GM12878 (cell line): ENCODE data around the gene MFN2. TPM values are rescaled to one million over a fixed set of nuclear protein-coding genes. Genes with fewer than 3 reads are reported as not detected.
A peak's percentile ranks its signal among the peaks of the same experiment; 100 is the strongest.

Experiments used
- CBFB ChIP-seq: IDR thresholded peaks from 2 replicates; pipeline ENCODE4 v1.6.1; 2016; ENCODE audit warnings: antibody characterized with exemption, low read depth
- DPF2 ChIP-seq: fragments of 450-650 bp; IDR thresholded peaks from 2 replicates; pipeline ENCODE4 v1.6.1; 2017; ENCODE audit warnings: mild to moderate bottlenecking
- E4F1 ChIP-seq: fragments of 450-650 bp; IDR thresholded peaks from 2 replicates; pipeline ENCODE4 v1.6.1; 2018; ENCODE audit warnings: borderline replicate concordance, mild to moderate bottlenecking; ENCODE audit not compliant: partially characterized antibody
- EGR1 ChIP-seq, 2 experiments: IDR thresholded peaks; 1 replicate in 1 of 2; 2 replicates in 1 of 2; pipeline ENCODE4 v1.6.1; 2011 to 2012; ENCODE audit warnings: low read depth in 2 of 2, low read length in 2 of 2, borderline replicate concordance in 1 of 2, mild to moderate bottlenecking in 1 of 2, moderate library complexity in 1 of 2
- IRF4 ChIP-seq: IDR thresholded peaks from 2 replicates; pipeline ENCODE4 v1.6.1; 2011; ENCODE audit warnings: low read depth, low read length
- JUNB ChIP-seq: IDR thresholded peaks from 2 replicates; pipeline ENCODE4 v1.6.1; 2016; ENCODE audit warnings: antibody characterized with exemption, mild to moderate bottlenecking
- KAT2A ChIP-seq: conservative IDR thresholded peaks from 2 replicates; pipeline ENCODE4 v1.6.1; 2011; ENCODE audit warnings: low read depth, low read length; ENCODE audit not compliant: control insufficient read depth
- MAX ChIP-seq: IDR thresholded peaks from 2 replicates; pipeline ENCODE4 v1.6.1; 2012; ENCODE audit warnings: low read depth, low read length, improper control_type of control experiment
- NBN ChIP-seq: fragments of 450-650 bp; IDR thresholded peaks from 2 replicates; pipeline ENCODE4 v1.6.1; 2016
- NFYB ChIP-seq: IDR thresholded peaks from 2 replicates; pipeline ENCODE4 v1.6.1; 2011; ENCODE audit warnings: low read depth, mild to moderate bottlenecking, low read length, improper control_type of control experiment, moderate library complexity; ENCODE audit not compliant: insufficient read depth
- NKRF ChIP-seq: fragments of 450-650 bp; conservative IDR thresholded peaks from 2 replicates; pipeline ENCODE4 v1.6.1; 2017; ENCODE audit warnings: mild to moderate bottlenecking, moderate library complexity
- NR2C2 ChIP-seq: IDR thresholded peaks from 2 replicates; pipeline ENCODE4 v1.6.1; 2011; ENCODE audit warnings: borderline replicate concordance, low read depth; ENCODE audit not compliant: control insufficient read depth, insufficient read length
- NR2F1 ChIP-seq: fragments of 450-650 bp; conservative IDR thresholded peaks from 2 replicates; pipeline ENCODE4 v1.6.1; 2017; ENCODE audit warnings: mild to moderate bottlenecking
- PAX5 ChIP-seq: IDR thresholded peaks from 2 replicates; pipeline ENCODE4 v1.6.1; 2011; ENCODE audit warnings: low read depth, low read length, borderline replicate concordance
- PBX3 ChIP-seq: IDR thresholded peaks from 2 replicates; pipeline ENCODE4 v1.6.1; 2011; ENCODE audit warnings: mild to moderate bottlenecking, low read depth, low read length, moderate library complexity; ENCODE audit not compliant: insufficient replicate concordance
- RBBP5 ChIP-seq: fragments of 200-600 bp; sonication (generic); conservative IDR thresholded peaks from 2 replicates; pipeline ENCODE4 v1.6.1; 2016
- RELB ChIP-seq: fragments of 450-650 bp; IDR thresholded peaks from 2 replicates; pipeline ENCODE4 v1.6.1; 2017; ENCODE audit warnings: low read depth, mild to moderate bottlenecking, moderate library complexity
- SIN3A ChIP-seq: IDR thresholded peaks from 2 replicates; pipeline ENCODE4 v1.6.1; 2012; ENCODE audit warnings: low read depth, low read length, improper control_type of control experiment
- SMAD5 ChIP-seq: IDR thresholded peaks from 2 replicates; pipeline ENCODE4 v1.6.1; 2016; ENCODE audit warnings: antibody characterized with exemption, low read depth
- SMC3 ChIP-seq: IDR thresholded peaks from 2 replicates; pipeline ENCODE4 v1.6.1; 2011; ENCODE audit warnings: low read length, improper control_type of control experiment, borderline replicate concordance
- SPI1 ChIP-seq: IDR thresholded peaks from 2 replicates; pipeline ENCODE4 v1.6.1; 2011; ENCODE audit warnings: low read depth, mild to moderate bottlenecking, low read length, moderate library complexity, borderline replicate concordance; ENCODE audit not compliant: insufficient read depth
- SREBF1 ChIP-seq: IDR thresholded peaks from 2 replicates; pipeline ENCODE4 v1.6.1; 2012; ENCODE audit warnings: mild to moderate bottlenecking, low read length
- TARDBP ChIP-seq: IDR thresholded peaks from 2 replicates; pipeline ENCODE4 v1.6.1; 2016; ENCODE audit warnings: borderline replicate concordance
- TBL1XR1 ChIP-seq: IDR thresholded peaks from 2 replicates; pipeline ENCODE4 v1.6.1; 2012; ENCODE audit warnings: low read depth, low read length, improper control_type of control experiment
- polyA plus RNA-seq, 11 experiments: library from polyadenylated mRNA; depleted of rRNA in 4 of 11; unstranded in 6 of 11; stranded (reverse) in 5 of 11; fragments of >200 nt; fragmentation: Nextera tagmentation in 4 of 11; fragmentation: Illumina TruSeq in 1 of 11; extraction: Ambion mirVana in 4 of 11; extraction: Trizol in 1 of 11; gene quantifications; 1 replicate in 1 of 11; 2 replicates in 10 of 11; pipeline versions ENCODE4 v1.2.1 to v1.2.3, GENCODE V29; 2011 to 2016; ENCODE audit warnings: inconsistent platforms in 2 of 11, missing spikeins in 2 of 11, low read depth in 1 of 11
- total RNA-seq, 4 experiments: library from RNA; depleted of rRNA in 3 of 4; stranded (reverse); fragments of >200 nt in 3 of 4; fragmentation: Illumina TruSeq in 1 of 4; extraction: Trizol in 1 of 4; gene quantifications; 2 replicates each; pipeline versions ENCODE4 v1.2.1 to v1.2.3, GENCODE V29; 2013 to 2021

MFN2 gene
- total and polyA plus RNA-seq, 10 of the 15 experiments (the other 5 are each of a cell fraction or from before 2014, with no cell fraction given): 5.3 to 64.4 (median 48.1) TPM

GRCh38 chr1:12047120-12047876, 67.1 kb downstream of the MFN2 start (continued):
- TF ChIP-seq RELB (peak; percentile 94), E4F1 (no peak), TBL1XR1 (peak; percentile 88), MAX (peak; percentile 53), NKRF (0 out of 2 replicates have a peak, but pooled peaks have one; percentile 30), NR2F1 (peak; percentile 91), RBBP5 (no peak), SMAD5 (no peak), SIN3A (no peak), EGR1 (IDR thresholded peaks at IDR 0.05; ENCODE audit: borderline replicate concordance in 1 of 2, low read depth in 2 of 2, low read length in 2 of 2) (peak in 1 of 2 experiments; percentile 72; a peak in 2 of 3 replicates), KAT2A (no peak), SPI1 (no peak), NR2C2 (no peak), PAX5 (peak; percentile 75), CBFB (peak; percentile 94), SREBF1 (no peak), JUNB (peak; percentile 98), IRF4 (peak; percentile 93), SMC3 (0 out of 2 replicates have a peak, but pooled peaks have one; percentile 11), DPF2 (peak; percentile 98), PBX3 (peak; percentile 53), TARDBP (peak; percentile 71; the same call in 1 of the 2 replicates), NBN (peak; percentile 98), NFYB (no peak)
